Astrocyte (in vitro differentiated cells and primary cell): ENCODE results near the gene DCUN1D2. TPM values are rescaled to one million over a fixed set of nuclear protein-coding genes. Genes with fewer than 3 reads are reported as not detected.

Source experiments
- DNase-seq: peaks from one replicate; pipeline ENCODE4 v3.0.0-alpha.2; 2010; ENCODE audit warnings: low read depth
- FAIRE-seq: peaks from 2 replicates; lab custom pipeline; 2011; peaks lifted over from hg19 to GRCh38; lab: Jason Lieb, UNC
- H2AFZ ChIP-seq: 2 replicates; pipeline ENCODE4 v1.6.0; 2012; ENCODE audit warnings: low read depth, low read length, inconsistent platforms
- H3K27ac ChIP-seq: 2 replicates; pipeline ENCODE4 v1.5.1; 2011; ENCODE audit warnings: low read depth, low read length, inconsistent platforms
- H3K27me3 ChIP-seq: 2 replicates; pipeline ENCODE4 v1.6.0; 2011; ENCODE audit warnings: low read length, inconsistent platforms; ENCODE audit not compliant: insufficient read depth
- H3K36me3 ChIP-seq: 2 replicates; pipeline ENCODE4 v1.5.1; 2011; ENCODE audit warnings: low read length, inconsistent platforms; ENCODE audit not compliant: insufficient read depth
- H3K4me1 ChIP-seq: 2 replicates; pipeline ENCODE4 v1.5.1; 2011; ENCODE audit warnings: low read length, inconsistent platforms; ENCODE audit not compliant: insufficient read depth
- H3K4me2 ChIP-seq: 2 replicates; pipeline ENCODE4 v1.6.0; 2012; ENCODE audit warnings: low read length, inconsistent platforms
- H3K4me3 ChIP-seq: 2 replicates; pipeline ENCODE4 v1.5.1; 2011; ENCODE audit warnings: low read depth, mild to moderate bottlenecking, low read length, inconsistent platforms; ENCODE audit not compliant: insufficient read depth
- H3K79me2 ChIP-seq: 2 replicates; pipeline ENCODE4 v1.6.0; 2012; ENCODE audit warnings: mild to moderate bottlenecking, low read length, inconsistent platforms; ENCODE audit not compliant: insufficient read depth
- H3K9ac ChIP-seq: 2 replicates; pipeline ENCODE4 v1.6.0; 2012; ENCODE audit warnings: mild to moderate bottlenecking, low read length, inconsistent platforms
- H3K9me3 ChIP-seq: 2 replicates; pipeline ENCODE4 v1.5.1; 2012; ENCODE audit warnings: low read depth, mild to moderate bottlenecking, low read length, inconsistent platforms; ENCODE audit not compliant: insufficient read depth
- H4K20me1 ChIP-seq: 2 replicates; pipeline ENCODE4 v1.6.0; 2012; ENCODE audit warnings: low read length, inconsistent platforms; ENCODE audit not compliant: insufficient read depth
- H3K27ac Mint-ChIP-seq: one replicate; pipeline ENCODE4 v1.8.0; 2021; ENCODE audit warnings: mild to moderate bottlenecking, mixed read lengths; ENCODE audit not compliant: unreplicated experiment
- H3K27me3 Mint-ChIP-seq: one replicate; pipeline ENCODE4 v1.8.0; 2021; ENCODE audit warnings: low read depth, mixed read lengths; ENCODE audit not compliant: unreplicated experiment
- H3K36me3 Mint-ChIP-seq: one replicate; pipeline ENCODE4 v1.8.0; 2021; ENCODE audit warnings: low read depth, mixed read lengths; ENCODE audit not compliant: unreplicated experiment
- H3K4me1 Mint-ChIP-seq: one replicate; pipeline ENCODE4 v1.8.0; 2021; ENCODE audit warnings: low read depth, mixed read lengths; ENCODE audit not compliant: unreplicated experiment
- H3K4me3 Mint-ChIP-seq: one replicate; pipeline ENCODE4 v1.8.0; 2021; ENCODE audit warnings: mild to moderate bottlenecking, moderate library complexity, mixed read lengths; ENCODE audit not compliant: unreplicated experiment
- H3K9me3 Mint-ChIP-seq: one replicate; pipeline ENCODE4 v1.8.0; 2021; ENCODE audit warnings: mild to moderate bottlenecking, mixed read lengths; ENCODE audit not compliant: unreplicated experiment
- EZH2 ChIP-seq: IDR thresholded peaks from 2 replicates; pipeline ENCODE4 v1.6.1; 2012; ENCODE audit warnings: mild to moderate bottlenecking, low read length, inconsistent platforms; ENCODE audit not compliant: insufficient read depth
- total RNA-seq: library from RNA; stranded (reverse); gene quantifications from 2 replicates; pipeline ENCODE4 v1.2.1, GENCODE V29; 2021
- TF ChIP-seq, protein P1 (sequence below): IDR thresholded peaks from 2 replicates; pipeline ENCODE4 v1.5.1; 2011; ENCODE audit warnings: low read depth, mild to moderate bottlenecking, inconsistent platforms, low read length, moderate library complexity; ENCODE audit not compliant: insufficient read depth

DCUN1D2 gene
- total RNA-seq, 1 donor from 2014 or later = 16.3 TPM

- no peaks in the 10 kb centered on the region for H3K4me1 ChIP-seq
- H3K79me2 ChIP-seq = peaks cover 28% of the 10 kb centered on the region
- peaks cover 56% of the 10 kb centered on the region for H4K20me1 ChIP-seq
- Mint-ChIP-seq H3K9me3 (no peaks in the 10 kb centered on the region), H3K36me3 (peaks cover 14% of the 10 kb centered on the region), H3K4me1 (peaks cover 5% of the 10 kb centered on the region), H3K4me3 (no peak overlapping the region), H3K27me3 (no peaks in the 10 kb centered on the region), H3K27ac (no peak overlapping the region)
- no peaks in the 10 kb centered on the region for H3K9me3 ChIP-seq
- FAIRE-seq = no peak
- TF ChIP-seq EZH2 = no peak
- TF ChIP-seq, protein P1, sequence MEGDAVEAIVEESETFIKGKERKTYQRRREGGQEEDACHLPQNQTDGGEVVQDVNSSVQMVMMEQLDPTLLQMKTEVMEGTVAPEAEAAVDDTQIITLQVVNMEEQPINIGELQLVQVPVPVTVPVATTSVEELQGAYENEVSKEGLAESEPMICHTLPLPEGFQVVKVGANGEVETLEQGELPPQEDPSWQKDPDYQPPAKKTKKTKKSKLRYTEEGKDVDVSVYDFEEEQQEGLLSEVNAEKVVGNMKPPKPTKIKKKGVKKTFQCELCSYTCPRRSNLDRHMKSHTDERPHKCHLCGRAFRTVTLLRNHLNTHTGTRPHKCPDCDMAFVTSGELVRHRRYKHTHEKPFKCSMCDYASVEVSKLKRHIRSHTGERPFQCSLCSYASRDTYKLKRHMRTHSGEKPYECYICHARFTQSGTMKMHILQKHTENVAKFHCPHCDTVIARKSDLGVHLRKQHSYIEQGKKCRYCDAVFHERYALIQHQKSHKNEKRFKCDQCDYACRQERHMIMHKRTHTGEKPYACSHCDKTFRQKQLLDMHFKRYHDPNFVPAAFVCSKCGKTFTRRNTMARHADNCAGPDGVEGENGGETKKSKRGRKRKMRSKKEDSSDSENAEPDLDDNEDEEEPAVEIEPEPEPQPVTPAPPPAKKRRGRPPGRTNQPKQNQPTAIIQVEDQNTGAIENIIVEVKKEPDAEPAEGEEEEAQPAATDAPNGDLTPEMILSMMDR = no peak
- no peak overlapping the region for H3K4me3 ChIP-seq
- H3K27me3 ChIP-seq = no peaks in the 10 kb centered on the region
- no peak overlapping the region for H3K27ac ChIP-seq
- peaks cover 24% of the 10 kb centered on the region for H3K36me3 ChIP-seq
- DNase-seq = no peak
- H3K4me2 ChIP-seq = no peak overlapping the region
- no peak overlapping the region for H3K9ac ChIP-seq
- no peak overlapping the region for H2AFZ ChIP-seq
Measured at GRCh38 chr13:113510871-113511270, 20.4 kb upstream of the DCUN1D2 start.

DNA sequence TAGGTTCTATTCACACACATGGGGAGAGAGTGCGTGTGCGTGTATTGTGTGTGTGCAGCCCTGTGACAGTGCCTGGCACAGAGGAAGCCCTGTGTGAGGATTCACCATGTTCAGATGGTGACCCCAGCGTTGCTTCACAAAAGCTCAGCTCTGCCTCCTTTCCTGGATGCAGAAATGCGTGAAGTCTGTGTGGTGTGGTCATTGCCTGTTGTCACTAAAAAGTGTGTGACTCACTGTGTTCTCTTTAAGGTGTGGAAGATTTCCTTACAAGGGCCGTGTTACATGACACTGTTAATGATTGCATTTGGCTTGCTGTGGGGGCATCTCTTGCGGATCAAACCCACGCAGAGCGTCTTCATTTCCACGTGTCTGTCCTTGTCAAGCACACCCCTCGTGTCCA, 19.5 kb upstream of the DCUN1D2 start:
- Histone ChIP-seq H4K20me1 (peaks cover 60% of the 10 kb centered on the region), H3K4me2 (no peak overlapping the region), H3K9ac (no peak overlapping the region), H3K4me1 (no peaks in the 10 kb centered on the region), H3K27ac (no peak overlapping the region), H3K27me3 (no peaks in the 10 kb centered on the region), H3K36me3 (peaks cover 26% of the 10 kb centered on the region), H2AFZ (no peak overlapping the region), H3K79me2 (peaks cover 28% of the 10 kb centered on the region), H3K9me3 (no peaks in the 10 kb centered on the region), H3K4me3 (no peak overlapping the region)
- Mint-ChIP-seq H3K27me3 (no peaks in the 10 kb centered on the region), H3K9me3 (no peaks in the 10 kb centered on the region), H3K4me3 (no peak overlapping the region), H3K36me3 (peaks cover 13% of the 10 kb centered on the region), H3K4me1 (peaks cover 7% of the 10 kb centered on the region), H3K27ac (no peak overlapping the region)
- DNase-seq (no peak), FAIRE-seq (no peak)
- no peak for TF ChIP-seq EZH2
- TF ChIP-seq, protein P1 = no peak

DNA sequence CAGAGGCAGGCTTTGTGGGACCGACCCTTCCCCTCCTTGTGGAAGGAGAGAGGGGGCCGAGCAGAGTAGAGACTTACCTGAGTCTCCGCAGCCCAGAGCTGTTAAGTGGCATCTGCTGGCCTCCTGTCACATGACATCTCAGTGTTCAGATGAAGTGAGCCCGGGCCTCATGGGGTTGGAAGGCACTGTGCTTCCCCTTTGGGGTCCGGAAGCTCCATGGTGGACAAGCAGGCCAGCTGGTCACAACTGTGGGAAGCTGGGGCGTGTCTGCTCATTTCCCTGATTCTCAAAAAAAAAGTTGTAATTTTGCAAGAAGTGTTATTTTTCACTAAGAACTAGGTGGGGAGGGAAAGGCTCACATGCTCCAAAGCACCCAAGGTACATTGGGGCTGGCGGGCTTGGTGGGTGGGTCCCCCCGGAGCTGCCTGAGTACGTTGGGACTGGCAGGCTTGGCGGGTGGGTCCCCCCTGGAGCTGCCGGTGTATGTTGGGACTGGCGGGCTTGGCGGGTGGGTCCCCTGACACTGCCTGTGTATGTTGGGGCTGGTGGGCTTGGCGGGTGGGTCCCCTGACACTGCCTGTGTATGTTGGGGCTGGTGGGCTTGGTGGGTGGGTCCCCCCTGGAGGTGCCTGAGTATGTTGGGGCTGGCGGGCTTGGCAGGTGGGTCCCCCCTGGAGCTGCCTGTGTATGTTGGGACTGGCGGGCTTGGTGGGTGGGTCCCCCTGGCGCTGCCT, 18.2 kb upstream of the DCUN1D2 start:
- Histone ChIP-seq H3K4me1 (no peaks in the 10 kb centered on the region), H3K4me3 (no peak overlapping the region), H3K27me3 (no peaks in the 10 kb centered on the region), H3K4me2 (no peak overlapping the region), H3K9ac (no peak overlapping the region), H4K20me1 (peaks cover 66% of the 10 kb centered on the region), H3K9me3 (no peaks in the 10 kb centered on the region), H3K36me3 (peaks cover 36% of the 10 kb centered on the region), H2AFZ (no peak overlapping the region), H3K27ac (no peak overlapping the region), H3K79me2 (peaks cover 36% of the 10 kb centered on the region)
- Mint-ChIP-seq H3K4me1 (peaks cover 7% of the 10 kb centered on the region), H3K27me3 (no peaks in the 10 kb centered on the region), H3K4me3 (no peak overlapping the region), H3K36me3 (peaks cover 16% of the 10 kb centered on the region), H3K9me3 (no peaks in the 10 kb centered on the region), H3K27ac (no peak overlapping the region)
- no peak for TF ChIP-seq EZH2
- TF ChIP-seq, protein P1 = no peak
- DNase-seq (no peak), FAIRE-seq (no peak)
